ENCODE data around the gene CASKIN2. TPM values are rescaled to one million over a fixed set of nuclear protein-coding genes. Genes with fewer than 3 reads are reported as not detected.

Gene CASKIN2
- 7.2 to 12.1 TPM (median 11.0 TPM) in 5 replicates for total RNA-seq (2022; extraction: Qiagen RNA extraction; ENCODE audit: low read depth)

DNA sequence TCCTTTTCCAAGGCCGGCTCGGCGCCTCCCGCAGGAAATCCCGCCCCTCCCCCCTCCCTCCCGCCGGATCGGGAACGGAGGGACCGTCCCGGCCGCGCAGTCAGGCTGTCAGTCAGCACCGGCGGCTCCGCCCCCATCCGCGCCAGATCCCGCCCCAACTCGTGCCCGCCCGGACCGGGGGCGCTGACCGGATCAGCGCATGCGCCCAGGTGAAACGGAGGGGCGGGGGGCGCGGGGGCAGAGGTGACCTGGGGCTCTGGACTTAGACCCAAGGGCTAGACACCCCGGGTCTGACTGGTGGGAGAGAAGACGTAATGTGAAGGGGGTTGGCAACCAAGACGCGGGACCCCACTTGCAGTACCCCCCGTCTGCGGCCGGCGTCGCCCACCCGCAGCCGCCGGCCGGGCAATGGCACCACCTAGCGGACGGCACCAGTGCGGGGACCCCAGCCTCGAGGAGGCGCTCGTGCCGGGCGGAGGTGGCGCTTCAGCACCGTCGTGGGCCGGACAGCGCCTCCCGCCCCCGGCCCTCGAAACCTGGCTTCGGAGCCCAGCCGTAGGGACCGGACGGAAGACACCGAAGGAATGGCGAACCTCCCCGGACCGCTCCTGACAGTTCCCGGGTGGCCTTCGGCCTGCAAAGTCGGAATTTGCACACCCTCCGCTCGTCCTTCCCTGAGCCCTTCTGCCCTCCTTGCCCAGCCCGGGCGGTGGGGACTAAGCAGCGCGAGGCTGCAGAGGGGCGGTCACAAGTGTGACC is at the start of gene CASKIN2:
CASKIN2 (minus strand) TSS at position 42 of the 759 bp plus-strand sequence. CDS start 1,733 bp downstream, outside the sequence.

DNA sequence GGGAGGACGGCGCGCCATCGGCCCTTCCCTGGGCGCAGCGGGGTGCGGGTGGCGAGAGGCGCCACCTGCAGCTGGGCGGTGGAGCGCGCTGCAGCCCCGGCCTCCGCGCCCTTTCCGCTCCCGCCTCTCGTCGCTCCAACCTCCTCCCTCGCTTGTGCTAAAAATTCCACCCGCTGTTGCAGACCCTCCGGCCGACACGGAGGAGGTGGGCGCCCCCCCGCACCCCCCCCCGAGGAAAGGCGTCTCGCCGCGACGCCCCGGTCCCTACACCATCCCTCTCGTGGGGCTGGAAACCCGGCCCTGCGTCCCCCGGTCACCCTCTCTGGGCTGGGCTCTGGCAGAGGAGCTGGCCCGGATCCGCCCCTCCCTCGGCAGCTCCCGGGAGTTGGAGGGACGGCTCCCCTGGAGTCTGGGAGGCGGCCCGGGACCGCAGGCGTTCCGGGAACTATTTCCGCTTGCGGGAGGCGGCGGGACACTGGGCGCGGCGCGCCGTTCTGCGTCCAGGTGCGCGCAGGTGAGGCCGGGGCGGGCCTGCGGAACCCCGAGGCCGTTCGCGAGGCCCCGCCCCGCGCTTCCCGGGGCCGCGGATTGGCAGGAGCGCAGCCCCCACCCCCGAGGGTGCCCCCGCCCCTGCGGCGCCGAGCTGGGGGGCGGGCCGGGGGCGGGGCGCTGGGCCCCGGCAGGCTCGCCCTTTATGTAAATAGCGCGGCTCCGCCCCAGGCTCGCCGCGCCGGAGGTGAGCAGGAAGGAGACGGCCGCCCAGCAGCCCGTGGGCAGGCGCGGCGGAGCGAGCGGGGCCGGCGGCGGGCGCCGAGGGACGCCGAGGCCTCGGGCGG is 9.9 kb upstream of the CASKIN2 start, which contains the start of gene LLGL2:
LLGL2 (plus strand) TSS at position 728 of the 836 bp plus-strand sequence. CDS start 17,730 bp downstream, outside the sequence.

GRCh38 chr17:75516255-75516618 is 900 bp upstream of the CASKIN2 start, which contains the start of gene TSEN54:
Gene TSEN54 (plus strand): TSS chr17:75516528. CDS start chr17:75516561, 33 bp downstream.

DNA sequence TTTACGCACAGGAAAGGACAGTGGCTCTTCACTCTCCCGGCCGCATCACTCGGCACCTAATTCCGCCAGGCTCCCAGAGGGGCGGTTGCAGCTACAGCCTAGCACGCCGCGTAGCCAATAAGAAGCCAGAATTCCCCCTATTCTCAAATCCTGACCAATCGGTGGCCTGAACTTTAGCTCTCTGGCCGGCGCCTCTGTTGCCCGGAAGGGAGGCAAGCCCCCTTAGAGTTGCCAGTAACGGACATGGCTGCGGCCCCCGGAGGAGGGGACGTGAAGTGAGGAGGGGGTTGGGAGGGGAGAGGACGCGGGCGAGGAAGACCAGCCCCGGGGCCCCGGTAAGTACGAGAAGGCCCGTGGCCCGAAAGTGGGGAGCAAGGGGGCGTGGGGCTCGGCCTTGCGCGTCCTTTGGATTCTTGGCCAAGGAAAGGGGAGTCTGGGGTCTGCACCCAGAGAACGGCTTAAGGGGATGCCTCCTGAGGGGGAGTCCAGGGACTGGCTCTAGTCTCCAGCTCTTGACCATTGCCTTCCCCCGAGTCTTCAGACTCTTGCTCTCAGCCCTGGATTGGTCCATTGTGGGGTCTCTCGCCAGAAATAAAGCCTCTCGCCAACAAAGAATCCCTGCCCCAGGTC is 58.8 kb downstream of the CASKIN2 start, which contains the start of gene TMEM94:
TMEM94 (plus strand) TSS at position 219 of the 630 bp plus-strand sequence. CDS start 15,271 bp downstream, outside the sequence.

Other genes with a start within 250 kb of the CASKIN2 start
- gene MIF4GD, start 244.3 kb downstream of the CASKIN2 start, total RNA-seq (2022; extraction: Qiagen RNA extraction; ENCODE audit: low read depth) = 31.3 to 40.8 TPM (median 37.9 TPM) in 5 replicates
- gene SLC25A19, start 226.1 kb downstream of the CASKIN2 start, total RNA-seq (2022; extraction: Qiagen RNA extraction; ENCODE audit: low read depth) = 13.9 to 20.3 TPM (median 18.8 TPM) in 5 replicates
- gene GRB2, start 109.9 kb downstream of the CASKIN2 start, total RNA-seq (2022; extraction: Qiagen RNA extraction; ENCODE audit: low read depth) = 93.8 to 101 TPM (median 94.7 TPM) in 5 replicates
- 27.0 to 55.8 TPM (median 51.6 TPM) in 5 replicates for gene TMEM94, start 58.9 kb downstream of the CASKIN2 start, total RNA-seq (2022; extraction: Qiagen RNA extraction; ENCODE audit: low read depth)
- 23.5 to 45.7 TPM (median 41.5 TPM) in 5 replicates for gene TSEN54, start 991 bp upstream of the CASKIN2 start, total RNA-seq (2022; extraction: Qiagen RNA extraction; ENCODE audit: low read depth)
- 12.2 to 32.9 TPM (median 29.6 TPM) in 5 replicates for gene LLGL2, start 10.2 kb upstream of the CASKIN2 start, total RNA-seq (2022; extraction: Qiagen RNA extraction; ENCODE audit: low read depth)
- 32.3 to 66.7 TPM (median 51.1 TPM) in 5 replicates for gene MYO15B, start 72.3 kb upstream of the CASKIN2 start, total RNA-seq (2022; extraction: Qiagen RNA extraction; ENCODE audit: low read depth)
- gene SMIM5, start 117.9 kb upstream of the CASKIN2 start, total RNA-seq (2022; extraction: Qiagen RNA extraction; ENCODE audit: low read depth) = 0.64 to 1.4 TPM (median 1.1 TPM) in 5 replicates
- gene RECQL5, start 151.6 kb upstream of the CASKIN2 start, total RNA-seq (2022; extraction: Qiagen RNA extraction; ENCODE audit: low read depth) = 21.0 to 36.0 TPM (median 27.0 TPM) in 5 replicates
- gene SAP30BP, start 151.8 kb upstream of the CASKIN2 start, total RNA-seq (2022; extraction: Qiagen RNA extraction; ENCODE audit: low read depth) = 102 to 139 TPM (median 117 TPM) in 5 replicates
- gene ITGB4, start 205.9 kb upstream of the CASKIN2 start, total RNA-seq (2022; extraction: Qiagen RNA extraction; ENCODE audit: low read depth) = 50.8 to 123 TPM (median 97.0 TPM) in 5 replicates
- gene GALK1, start 249.7 kb upstream of the CASKIN2 start, total RNA-seq (2022; extraction: Qiagen RNA extraction; ENCODE audit: low read depth) = 37.4 to 83.5 TPM (median 70.9 TPM) in 5 replicates

Data from A549 treated with ZK216348 at 1 μM for 4 hours (cell line).